WTC11 (cell line): ENCODE data around the gene CHRM2. TPM values are rescaled to one million over a fixed set of nuclear protein-coding genes. Genes with fewer than 3 reads are reported as not detected.

Source experiments
- ATAC-seq: fragments of 200-7000 bp; cut with Tn5 transposase; 2 replicates; pipeline ENCODE4 v1.10.0; 2021; ENCODE audit warnings: mild to moderate bottlenecking, moderate library complexity
- CTCF ChIA-PET: fragments of 300-600 bp; sonication (Branson Sonifier 250); formaldehyde crosslinking; loops from one replicate; lab custom pipeline; 2021; ENCODE audit warnings: antibody characterized with exemption; lab: Charles Lee
- POLR2A ChIA-PET: fragments of 350-600 bp; sonication (Branson Sonifier 250); formaldehyde crosslinking; loops from one replicate; lab custom pipeline; 2021; ENCODE audit warnings: antibody characterized with exemption; lab: Charles Lee
- DNase-seq: peaks from one replicate; pipeline ENCODE4 v3.0.0; 2021; ENCODE audit warnings: low spot score
- H3K27ac Mint-ChIP-seq: 2 replicates; pipeline ENCODE4 v1.8.0; 2021; ENCODE audit warnings: mixed read lengths
- H3K27me3 Mint-ChIP-seq: 2 replicates; pipeline ENCODE4 v1.8.0; 2021; ENCODE audit warnings: low read depth, mild to moderate bottlenecking, moderate library complexity, mixed read lengths
- H3K36me3 Mint-ChIP-seq: 2 replicates; pipeline ENCODE4 v1.8.0; 2021; ENCODE audit warnings: mixed read lengths
- H3K4me1 Mint-ChIP-seq: 2 replicates; pipeline ENCODE4 v1.8.0; 2022; ENCODE audit warnings: mixed read lengths
- H3K4me3 Mint-ChIP-seq: 2 replicates; pipeline ENCODE4 v1.8.0; 2021; ENCODE audit warnings: mild to moderate bottlenecking, moderate library complexity, mixed read lengths
- H3K9me3 Mint-ChIP-seq: 2 replicates; pipeline ENCODE4 v1.8.0; 2021; ENCODE audit warnings: mixed read lengths
- ATF1 ChIP-seq: sonication (generic); formaldehyde crosslinking; IDR thresholded peaks from 2 replicates; pipeline ENCODE4 v1.8.1; 2023; ENCODE audit warnings: mild to moderate bottlenecking, moderate library complexity, missing genetic modification reagents
- CREB1 ChIP-seq: sonication (generic); formaldehyde crosslinking; IDR thresholded peaks from 2 replicates; pipeline ENCODE4 v1.8.0; 2023; ENCODE audit warnings: mild to moderate bottlenecking, missing genetic modification reagents
- E2F4 ChIP-seq: sonication (generic); formaldehyde crosslinking; IDR thresholded peaks from 2 replicates; pipeline ENCODE4 v1.8.1; 2022; ENCODE audit warnings: low read depth, mild to moderate bottlenecking, moderate library complexity, missing genetic modification reagents, borderline replicate concordance
- ERG ChIP-seq: fragments of 250-450 bp; sonication (Bioruptor Pico); IDR thresholded peaks from 2 replicates; pipeline ENCODE4 v1.8.0; 2021; ENCODE audit warnings: mild to moderate bottlenecking
- FOXK1 ChIP-seq: sonication (generic); formaldehyde crosslinking; IDR thresholded peaks from 2 replicates; pipeline ENCODE4 v1.8.0; 2022; ENCODE audit warnings: mild to moderate bottlenecking, moderate library complexity, missing genetic modification reagents
- GRHL2 ChIP-seq: fragments of 250-450 bp; sonication (Bioruptor Pico); IDR thresholded peaks from 2 replicates; pipeline ENCODE4 v1.8.0; 2022; ENCODE audit warnings: mild to moderate bottlenecking, moderate library complexity; ENCODE audit not compliant: insufficient replicate concordance, severe bottlenecking
- IRF1 ChIP-seq: sonication (generic); formaldehyde crosslinking; IDR thresholded peaks from 2 replicates; pipeline ENCODE4 v1.8.0; 2023; ENCODE audit warnings: missing genetic modification reagents
- IRF2 ChIP-seq: sonication (generic); formaldehyde crosslinking; IDR thresholded peaks from 2 replicates; pipeline ENCODE4 v1.8.0; 2022; ENCODE audit warnings: low read depth, missing genetic modification reagents, borderline replicate concordance
- JAZF1 ChIP-seq: fragments of 250-450 bp; sonication (Bioruptor Pico); IDR thresholded peaks from 2 replicates; pipeline ENCODE4 v1.9.0; 2021; ENCODE audit warnings: moderate library complexity, mild to moderate bottlenecking, inconsistent platforms
- KAT7 ChIP-seq: sonication (generic); formaldehyde crosslinking; IDR thresholded peaks from 2 replicates; pipeline ENCODE4 v1.8.1; 2023; ENCODE audit warnings: missing genetic modification reagents, mild to moderate bottlenecking, borderline replicate concordance
- MAX ChIP-seq: sonication (generic); formaldehyde crosslinking; IDR thresholded peaks from 2 replicates; pipeline ENCODE4 v1.8.0; 2022; ENCODE audit warnings: mild to moderate bottlenecking, missing genetic modification reagents
- PRDM15 ChIP-seq: sonication (generic); formaldehyde crosslinking; IDR thresholded peaks from 2 replicates; pipeline ENCODE4 v1.8.0; 2022; ENCODE audit warnings: missing genetic modification reagents
- RELA ChIP-seq: sonication (generic); formaldehyde crosslinking; IDR thresholded peaks from 2 replicates; pipeline ENCODE4 v1.8.1; 2022; ENCODE audit warnings: missing genetic modification reagents, mild to moderate bottlenecking, borderline replicate concordance
- SOX15 ChIP-seq: fragments of 250-450 bp; sonication (Bioruptor Pico); IDR thresholded peaks from 2 replicates; pipeline ENCODE4 v1.9.0; 2021; ENCODE audit warnings: mild to moderate bottlenecking
- TEAD4 ChIP-seq: sonication (generic); formaldehyde crosslinking; IDR thresholded peaks from 2 replicates; pipeline ENCODE4 v1.8.0; 2022; ENCODE audit warnings: mild to moderate bottlenecking, missing genetic modification reagents
- ZNF219 ChIP-seq: sonication (generic); formaldehyde crosslinking; IDR thresholded peaks from 2 replicates; pipeline ENCODE4 v1.8.0; 2023; ENCODE audit warnings: missing genetic modification reagents, mild to moderate bottlenecking, borderline replicate concordance
- ZNF232 ChIP-seq: sonication (generic); formaldehyde crosslinking; IDR thresholded peaks from 2 replicates; pipeline ENCODE4 v1.8.0; 2022; ENCODE audit warnings: mild to moderate bottlenecking, missing genetic modification reagents
- ZNF263 ChIP-seq: sonication (generic); formaldehyde crosslinking; IDR thresholded peaks from 2 replicates; pipeline ENCODE4 v1.8.1; 2022; ENCODE audit warnings: low read depth, mild to moderate bottlenecking, moderate library complexity, missing genetic modification reagents
- ZNF317 ChIP-seq: sonication (generic); formaldehyde crosslinking; IDR thresholded peaks from 2 replicates; pipeline ENCODE4 v1.8.1; 2023; ENCODE audit warnings: low read depth, mild to moderate bottlenecking, moderate library complexity, missing genetic modification reagents, borderline replicate concordance
- ZNF425 ChIP-seq: fragments of 250-450 bp; sonication (Bioruptor Pico); conservative IDR thresholded peaks from 2 replicates; pipeline ENCODE4 v1.9.0; 2021; ENCODE audit warnings: mild to moderate bottlenecking
- total RNA-seq: library from RNA; stranded (reverse); gene quantifications from 3 replicates; pipeline ENCODE4 v1.2.3, GENCODE V29; 2021

Gene CHRM2
- total RNA-seq, 1 experiment from 2014 or later: 0.15 TPM

- TF ChIP-seq ERG (no peak), ZNF425 (CRISPR knock-in tag) (no peak), PRDM15 (no peak), MAX (no peak), IRF2 (CRISPR knock-in tag) (no peak), FOXK1 (no peak)
Observed at GRCh38 chr7:136940917-136941316, 72.5 kb downstream of the CHRM2 start (continued).

- ChIA-PET POLR2A (no interaction called here), CTCF (no interaction called here)
- H3K36me3 Mint-ChIP-seq: no peaks in the 10 kb centered on the region
- TF ChIP-seq KAT7 (CRISPR knock-in tag) (no peak), SOX15 (CRISPR knock-in tag) (no peak), JAZF1 (no peak), TEAD4 (CRISPR knock-in tag) (no peak), IRF1 (no peak), ZNF317 (CRISPR knock-in tag) (no peak), RELA (CRISPR knock-in tag) (no peak), ZNF263 (no peak), ZNF232 (CRISPR knock-in tag) (no peak), IRF2 (CRISPR knock-in tag) (no peak), GRHL2 (CRISPR knock-in tag) (no peak), ZNF219 (CRISPR knock-in tag) (no peak), CREB1 (no peak), E2F4 (CRISPR knock-in tag) (no peak), ATF1 (no peak)
- peaks cover 9% of the 10 kb centered on the region for H3K4me1 Mint-ChIP-seq
- ATAC-seq (no peak), DNase-seq (no peak)
- no peak overlapping the region for H3K4me3 Mint-ChIP-seq
- no peaks in the 10 kb centered on the region for H3K27me3 Mint-ChIP-seq
- H3K9me3 Mint-ChIP-seq: no peaks in the 10 kb centered on the region
- H3K27ac Mint-ChIP-seq: no peak overlapping the region
Observed at GRCh38 chr7:136941816-136942215, 73.4 kb downstream of the CHRM2 start.
